ACHN (cell line): ENCODE data around the gene SLC26A4.
A peak's percentile ranks its signal among the peaks of the same experiment; 100 is the strongest.

ENCODE experiments used
- DNase-seq: peaks from one replicate; pipeline ENCODE4 v3.0.0-alpha.2; 2015
- in situ Hi-C: cut with HindIII; loops from 2 replicates; pipeline ENCODE4 v1.10.0; 2017; ENCODE audit warnings: low sequenced_read_pairs, low pct_ligation_motif_present, low pct_unique_long_range_greater_than_20kb

Gene SLC26A4

GRCh38 chr7:107723255-107723654 lies 62.6 kb downstream of the SLC26A4 start:
- in situ Hi-C loops, result no loop called here
- no peak for DNase-seq

DNA sequence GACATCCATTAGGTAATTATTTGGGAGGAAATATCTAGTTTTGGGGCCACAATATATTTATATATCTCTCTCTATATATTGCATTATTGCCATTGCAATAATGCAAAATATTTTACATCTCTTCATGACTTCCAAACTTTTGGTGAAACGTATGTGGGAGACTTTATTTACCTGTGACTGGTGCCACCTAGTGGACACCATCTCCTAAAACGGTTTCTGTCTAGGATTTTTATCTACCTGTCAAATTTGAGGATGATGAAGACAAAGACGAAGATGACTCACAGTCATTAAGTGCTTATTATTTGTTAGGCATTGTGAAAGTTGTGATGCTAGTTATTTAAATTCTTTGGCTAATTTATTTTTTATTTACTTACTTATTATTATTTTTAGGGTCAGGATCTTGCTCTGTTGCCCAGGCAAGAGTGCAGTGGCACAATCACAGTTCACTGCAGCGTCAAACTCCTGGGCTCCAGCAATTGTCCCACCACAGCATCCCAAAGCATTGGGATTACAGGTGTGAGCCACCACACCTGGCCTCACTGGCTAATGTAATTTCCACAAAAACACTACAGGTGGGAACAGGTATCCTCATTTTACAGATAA lies 64.6 kb downstream of the SLC26A4 start:
- DNase-seq, result peak; percentile 70
- in situ Hi-C loops, result no loop called here

- in situ Hi-C loops, result no loop called here
Measured at GRCh38 chr7:107726356-107727130, 65.9 kb downstream of the SLC26A4 start.

GRCh38 chr7:107728276-107728675 lies 67.6 kb downstream of the SLC26A4 start:
- DNase-seq, result no peak
- in situ Hi-C loops, result no loop called here

More at GRCh38 chr7:107726356-107727130, 65.9 kb downstream of the SLC26A4 start:
- no peak for DNase-seq

DNA sequence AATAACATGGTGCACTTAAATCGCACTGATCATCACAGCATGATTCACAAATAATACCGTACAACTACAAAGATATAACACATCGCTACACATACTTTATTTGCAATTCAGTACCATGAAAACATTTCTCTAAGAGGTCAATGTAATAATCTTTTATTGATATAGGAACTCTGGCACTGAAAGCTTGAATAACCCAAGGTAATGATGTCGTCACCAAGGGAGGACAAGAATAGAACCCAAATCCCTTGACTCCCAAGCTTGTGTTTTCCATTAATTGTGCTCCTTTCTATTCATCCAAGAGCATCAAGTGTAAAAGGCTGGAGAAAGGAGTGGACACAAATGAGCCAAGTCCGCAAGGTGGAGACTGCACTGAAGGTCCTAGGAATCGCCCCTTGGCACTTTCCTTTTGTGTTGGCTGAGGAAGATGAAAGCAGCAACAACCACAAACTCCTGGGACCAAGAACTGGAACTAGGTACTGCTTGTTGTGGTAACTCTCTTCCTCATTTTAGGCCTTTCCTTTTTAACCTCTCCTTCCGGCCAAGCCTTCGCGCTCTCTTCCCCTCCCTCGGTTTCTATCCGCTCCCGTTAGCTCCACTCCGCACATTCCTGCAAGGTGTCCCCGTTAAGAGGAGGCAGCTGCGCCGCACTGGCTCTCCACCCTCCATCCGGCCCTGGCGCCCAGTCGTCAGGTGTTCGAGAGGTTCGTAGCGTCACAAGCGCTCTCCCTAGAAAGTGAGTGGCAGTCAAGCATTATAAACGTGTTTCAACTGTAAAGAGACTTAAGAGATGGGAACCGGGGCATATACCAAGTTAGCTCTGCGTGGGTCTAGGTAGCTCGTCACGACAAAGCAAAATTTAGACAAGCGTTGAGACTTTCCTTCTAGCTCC lies 82.3 kb downstream of the SLC26A4 start:
- in situ Hi-C loops, result no loop called here
- no peak for DNase-seq

GRCh38 chr7:107743567-107744344 lies 83.1 kb downstream of the SLC26A4 start, which contains the start of gene CBLL1:
TSS of gene CBLL1 (plus strand) at chr7:107744142. CDS start at chr7:107744164, 22 bp downstream.
- DNase-seq, result peak; percentile 99
- in situ Hi-C loops, result no loop called here

- DNase-seq, result peak; percentile 67
- in situ Hi-C loops, result no loop called here
Measured at GRCh38 chr7:107744345-107744750, 83.7 kb downstream of the SLC26A4 start.

DNA sequence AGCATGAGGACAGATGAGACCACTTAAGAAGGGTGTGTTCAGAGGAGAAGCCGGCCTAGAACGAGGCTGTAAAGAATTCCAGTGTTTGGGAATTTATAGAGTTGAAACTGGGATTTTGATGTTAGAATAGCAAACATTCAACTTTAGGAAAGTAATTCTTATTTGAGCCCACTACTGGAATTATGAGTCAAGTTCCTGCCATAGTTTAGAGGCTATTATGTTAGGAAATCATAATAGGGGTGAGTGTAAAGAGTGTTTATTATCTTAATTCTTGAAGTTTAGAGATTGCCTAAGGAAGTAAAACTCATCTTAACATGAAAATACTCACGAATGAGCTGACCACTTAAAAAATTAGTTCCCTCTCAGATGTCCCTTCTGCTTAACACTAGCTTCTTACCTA lies 85.4 kb downstream of the SLC26A4 start:
- in situ Hi-C loops, result no loop called here
- DNase-seq, result no peak

GRCh38 chr7:107751113-107751512 lies 90.5 kb downstream of the SLC26A4 start:
- in situ Hi-C loops, result loop anchor here (25.0 kb wide), 1 partner anchor 111 kb away; no protein-coding TSS in a partner anchor
- no peak for DNase-seq

GRCh38 chr7:107754642-107755041 lies 94.0 kb downstream of the SLC26A4 start:
- in situ Hi-C loops, result loop anchor here (25.0 kb wide), 1 partner anchor 108 kb away; no protein-coding TSS in a partner anchor
- peak; percentile 19 for DNase-seq

DNA sequence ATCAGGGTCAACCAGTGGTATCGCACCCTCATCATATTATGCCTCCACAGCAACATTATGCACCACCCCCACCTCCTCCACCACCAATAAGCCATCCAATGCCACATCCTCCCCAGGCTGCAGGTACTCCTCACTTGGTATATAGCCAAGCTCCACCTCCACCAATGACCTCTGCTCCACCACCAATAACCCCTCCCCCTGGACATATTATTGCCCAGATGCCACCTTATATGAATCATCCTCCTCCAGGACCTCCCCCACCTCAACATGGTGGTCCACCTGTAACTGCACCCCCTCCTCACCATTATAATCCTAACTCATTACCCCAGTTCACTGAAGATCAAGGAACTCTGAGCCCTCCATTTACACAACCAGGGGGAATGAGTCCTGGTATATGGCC lies 98.0 kb downstream of the SLC26A4 start:
- in situ Hi-C loops, result loop anchor here (25.0 kb wide), 1 partner anchor 104 kb away; no protein-coding TSS in a partner anchor
- DNase-seq, result no peak

- in situ Hi-C loops, result loop anchor here (25.0 kb wide), 1 partner anchor 95 kb away; no protein-coding TSS in a partner anchor
- no peak for DNase-seq
Measured at GRCh38 chr7:107767391-107767790, 106.8 kb downstream of the SLC26A4 start.
